Peyer's patch (tissue), 4 donors: ENCODE results near the gene TAF1B. TPM values are rescaled to one million over a fixed set of nuclear protein-coding genes. Genes with fewer than 3 reads are reported as not detected.

ENCODE experiments used
- DNase-seq, 3 donors: peaks; one replicate each; pipeline ENCODE4 v3.0.0-alpha.2; 2017 to 2019
- H3K27ac ChIP-seq, 4 donors: fragments of 200-600 bp; sonication (generic); one replicate each; pipeline ENCODE4 v1.5.1; 2016 to 2019
- H3K27me3 ChIP-seq, 2 donors: fragments of 200-600 bp; sonication (generic); one replicate each; pipeline ENCODE4 v1.5.1; 2019
- H3K36me3 ChIP-seq, 3 donors: fragments of 200-600 bp; sonication (generic); one replicate each; pipeline ENCODE4 v1.5.1; 2016 to 2019
- H3K4me1 ChIP-seq, 4 donors: fragments of 200-600 bp; sonication (generic); one replicate each; pipeline ENCODE4 v1.5.1; 2016 to 2019
- H3K4me3 ChIP-seq, 4 donors: fragments of 200-600 bp; sonication (generic); 1 replicate in 3 of 4; 2 replicates in 1 of 4; pipeline ENCODE4 v1.5.1; 2016 to 2019; ENCODE audit warnings: mild to moderate bottlenecking in 1 of 4
- H3K9me3 ChIP-seq, 4 donors: fragments of 200-600 bp; sonication (generic); one replicate each; pipeline ENCODE4 v1.5.1; 2016 to 2019; ENCODE audit warnings: mild to moderate bottlenecking in 1 of 4
- POLR2A ChIP-seq, 2 donors: fragments of 450-650 bp; IDR thresholded peaks; one replicate each; pipeline ENCODE4 v1.5.1; 2017; ENCODE audit warnings: antibody characterized with exemption in 2 of 2, mild to moderate bottlenecking in 2 of 2, moderate library complexity in 2 of 2
- total RNA-seq, 4 donors: library from RNA; depleted of rRNA; stranded (reverse); fragments of >200 nt; gene quantifications; one replicate each; pipeline ENCODE4 v1.1.0, GENCODE V29; 2016
- TF ChIP-seq, protein P1 (sequence below), 6 experiments: fragments of 450-650 bp in 4 of 6; fragments of 200-600 bp in 2 of 6; sonication (generic) in 1 of 6; IDR thresholded peaks; one replicate each; pipeline ENCODE4 v1.5.1; 2017 to 2019; ENCODE audit warnings: antibody characterized with exemption in 6 of 6, mild to moderate bottlenecking in 3 of 6, moderate library complexity in 1 of 6

TAF1B gene
- total RNA-seq, 4 donors from 2014 or later, result 8.6 to 33.0 (median 12.5) TPM

DNA sequence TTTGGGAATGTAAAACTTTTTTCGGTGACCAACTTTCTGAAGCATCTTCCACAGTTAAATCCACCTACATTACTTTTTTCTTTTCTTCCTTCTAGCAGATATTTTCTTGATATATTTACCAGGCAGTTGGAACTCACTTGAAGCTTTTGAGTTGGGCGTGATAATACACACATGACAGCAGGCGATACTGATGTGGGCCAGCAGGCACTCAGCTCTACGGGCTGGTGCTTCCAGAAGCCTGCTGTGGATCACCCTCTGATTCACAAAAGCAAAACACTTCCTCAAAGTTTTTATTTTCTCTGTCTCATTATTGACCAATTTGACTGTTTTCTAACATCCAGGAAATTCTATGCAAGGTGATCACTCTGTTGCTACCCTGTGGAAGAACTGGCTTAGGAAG is 131.1 kb downstream of the TAF1B start:
- Histone ChIP-seq H3K27me3 (no peaks in the 10 kb centered on the region), H3K4me3 (no peak overlapping the region), H3K27ac (no peak overlapping the region), H3K36me3 (no peaks in the 10 kb centered on the region), H3K9me3 (no peaks in the 10 kb centered on the region), H3K4me1 (no peaks in the 10 kb centered on the region)
- no peak for DNase-seq
- TF ChIP-seq, protein P1, sequence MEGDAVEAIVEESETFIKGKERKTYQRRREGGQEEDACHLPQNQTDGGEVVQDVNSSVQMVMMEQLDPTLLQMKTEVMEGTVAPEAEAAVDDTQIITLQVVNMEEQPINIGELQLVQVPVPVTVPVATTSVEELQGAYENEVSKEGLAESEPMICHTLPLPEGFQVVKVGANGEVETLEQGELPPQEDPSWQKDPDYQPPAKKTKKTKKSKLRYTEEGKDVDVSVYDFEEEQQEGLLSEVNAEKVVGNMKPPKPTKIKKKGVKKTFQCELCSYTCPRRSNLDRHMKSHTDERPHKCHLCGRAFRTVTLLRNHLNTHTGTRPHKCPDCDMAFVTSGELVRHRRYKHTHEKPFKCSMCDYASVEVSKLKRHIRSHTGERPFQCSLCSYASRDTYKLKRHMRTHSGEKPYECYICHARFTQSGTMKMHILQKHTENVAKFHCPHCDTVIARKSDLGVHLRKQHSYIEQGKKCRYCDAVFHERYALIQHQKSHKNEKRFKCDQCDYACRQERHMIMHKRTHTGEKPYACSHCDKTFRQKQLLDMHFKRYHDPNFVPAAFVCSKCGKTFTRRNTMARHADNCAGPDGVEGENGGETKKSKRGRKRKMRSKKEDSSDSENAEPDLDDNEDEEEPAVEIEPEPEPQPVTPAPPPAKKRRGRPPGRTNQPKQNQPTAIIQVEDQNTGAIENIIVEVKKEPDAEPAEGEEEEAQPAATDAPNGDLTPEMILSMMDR (IDR thresholded peaks at IDR 0.05), result no peak
- no peak for TF ChIP-seq POLR2A (IDR thresholded peaks at IDR 0.05)

DNA sequence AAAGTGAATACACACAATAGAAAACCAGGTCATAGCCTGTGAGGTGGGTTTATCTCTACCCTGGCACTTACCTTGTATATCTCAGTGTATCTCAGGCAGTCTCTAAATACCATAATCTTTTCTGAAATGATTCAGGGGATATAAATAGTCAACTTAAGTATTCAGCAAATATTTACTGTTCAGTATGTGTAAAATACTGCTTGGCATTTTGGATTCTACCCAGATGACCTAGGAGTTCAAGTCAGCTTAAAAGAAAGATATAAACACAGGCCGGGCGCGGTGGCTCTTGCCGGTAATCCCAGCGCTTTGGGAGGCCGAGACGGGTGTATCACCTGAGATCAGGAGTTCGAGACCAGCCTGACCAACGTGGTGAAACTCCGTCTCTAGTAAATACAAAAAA is 132.1 kb downstream of the TAF1B start:
- no peak for DNase-seq
- TF ChIP-seq, protein P1 (IDR thresholded peaks at IDR 0.05), result no peak
- TF ChIP-seq POLR2A (IDR thresholded peaks at IDR 0.05), result no peak
- Histone ChIP-seq H3K27ac (peak overlapping the region in 1 of 4 donors; percentile 14), H3K27me3 (no peaks in the 10 kb centered on the region), H3K4me3 (no peak overlapping the region), H3K4me1 (no peaks in the 10 kb centered on the region), H3K9me3 (no peaks in the 10 kb centered on the region), H3K36me3 (no peaks in the 10 kb centered on the region)

DNA sequence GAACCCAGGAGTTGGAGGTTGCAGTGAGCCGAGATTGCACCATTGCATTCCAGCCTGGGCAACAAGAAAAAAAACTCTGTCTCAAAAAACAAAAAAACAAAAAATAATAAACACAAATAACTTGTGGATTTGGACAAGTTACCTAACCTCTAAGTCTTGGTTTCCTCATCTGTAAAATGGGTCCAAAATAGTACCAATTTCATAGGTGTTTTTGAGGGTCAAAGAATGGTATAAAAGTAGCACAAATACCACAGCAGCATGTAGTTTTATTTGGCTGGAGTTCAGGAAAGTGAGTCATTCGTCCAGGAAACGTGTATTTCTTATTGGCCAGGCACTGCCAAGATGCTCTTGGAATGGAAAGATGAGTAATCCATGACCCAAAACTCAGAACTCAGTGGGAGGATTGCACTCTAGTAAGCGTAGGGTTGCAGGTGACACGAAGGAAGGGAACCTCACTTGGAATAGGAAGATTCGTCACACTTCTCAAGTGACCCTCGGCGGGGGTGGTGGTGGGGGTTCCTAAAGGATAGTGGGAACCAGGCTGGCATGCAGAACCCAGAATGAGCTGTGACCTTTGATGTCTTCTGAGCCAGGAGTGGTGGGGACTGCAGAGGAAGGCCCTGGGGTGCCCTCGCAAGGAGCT is 132.7 kb downstream of the TAF1B start:
- TF ChIP-seq, protein P1 (IDR thresholded peaks at IDR 0.05), result no peak
- no peak for TF ChIP-seq POLR2A (IDR thresholded peaks at IDR 0.05)
- H3K4me3 ChIP-seq, result no peak overlapping the region
- peak overlapping the region in 1 of 4 donors; percentile 14 for H3K27ac ChIP-seq
- DNase-seq, result no peak
- no peaks in the 10 kb centered on the region for H3K9me3 ChIP-seq
- H3K36me3 ChIP-seq, result no peaks in the 10 kb centered on the region
- no peaks in the 10 kb centered on the region for H3K4me1 ChIP-seq
- no peaks in the 10 kb centered on the region for H3K27me3 ChIP-seq

DNA sequence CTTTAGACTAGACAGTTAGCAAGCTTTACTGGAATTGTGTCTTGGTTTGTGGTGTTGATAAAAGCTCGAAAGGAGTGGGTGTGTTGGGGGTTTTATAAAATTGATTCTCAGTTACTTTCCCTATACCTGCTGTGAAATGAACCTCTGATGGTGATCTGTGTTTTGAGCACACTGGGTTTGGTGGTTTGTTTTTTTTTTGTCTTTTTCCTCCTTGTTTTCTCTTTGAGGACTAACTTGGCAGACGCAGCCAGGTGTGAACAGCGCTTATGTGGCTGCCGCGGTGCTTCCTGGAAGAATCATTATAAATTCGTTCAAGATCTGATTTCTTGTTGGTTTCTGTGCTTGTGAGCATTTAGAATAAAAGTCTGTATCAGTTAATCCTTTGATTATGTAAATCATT is 136.7 kb downstream of the TAF1B start:
- TF ChIP-seq, protein P1 (IDR thresholded peaks at IDR 0.05), result no peak
- TF ChIP-seq POLR2A (IDR thresholded peaks at IDR 0.05), result no peak
- Histone ChIP-seq H3K27ac (no peak overlapping the region), H3K36me3 (no peaks in the 10 kb centered on the region), H3K4me3 (no peak overlapping the region), H3K27me3 (no peaks in the 10 kb centered on the region), H3K9me3 (no peaks in the 10 kb centered on the region), H3K4me1 (peaks cover 0 to 6% (median 0%) of the 10 kb centered on the region in 4 donors)
- DNase-seq, result no peak

DNA sequence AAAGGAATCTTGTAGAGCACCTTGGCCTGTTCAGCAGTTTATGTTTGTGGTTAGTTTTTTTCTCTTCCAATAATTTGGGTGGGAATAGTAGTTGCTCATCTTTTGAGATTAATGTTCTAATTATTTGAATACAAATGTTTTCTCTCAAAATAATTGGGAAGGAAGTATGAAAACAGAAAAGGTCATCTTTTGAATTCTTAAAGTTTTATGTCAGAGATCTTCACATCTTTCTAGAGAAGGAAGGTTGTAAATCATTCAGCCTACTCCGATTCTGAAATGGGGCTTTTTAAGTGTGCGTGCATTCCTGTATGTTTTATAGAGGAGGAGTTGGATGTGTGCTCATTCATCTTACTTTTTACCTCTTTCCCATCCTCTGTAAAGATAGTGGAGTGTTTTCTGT is 137.2 kb downstream of the TAF1B start:
- DNase-seq, result no peak
- no peaks in the 10 kb centered on the region for H3K9me3 ChIP-seq
- H3K4me3 ChIP-seq, result no peak overlapping the region
- H3K27me3 ChIP-seq, result no peaks in the 10 kb centered on the region
- peaks cover 0 to 6% (median 0%) of the 10 kb centered on the region in 4 donors for H3K4me1 ChIP-seq
- TF ChIP-seq, protein P1 (IDR thresholded peaks at IDR 0.05), result no peak
- H3K27ac ChIP-seq, result no peak overlapping the region
- H3K36me3 ChIP-seq, result no peaks in the 10 kb centered on the region

DNA sequence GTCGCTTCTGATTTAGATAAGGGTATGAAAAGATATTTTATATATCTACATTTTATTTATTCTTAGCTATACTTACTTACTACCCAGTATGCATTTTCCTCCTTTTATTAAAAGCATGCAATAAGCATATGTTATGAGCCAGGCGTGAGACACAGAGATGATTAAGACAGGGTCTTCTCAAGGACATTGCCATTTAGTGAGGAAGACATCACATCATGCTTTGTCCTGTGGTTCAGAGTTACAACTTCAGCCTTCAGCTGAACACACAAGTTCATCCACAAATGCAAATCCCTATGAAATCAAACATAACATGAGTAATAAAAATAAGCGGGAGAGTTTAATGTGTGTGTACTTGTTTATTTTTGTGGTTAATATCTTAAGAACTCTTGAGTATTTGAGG is 138.4 kb downstream of the TAF1B start:
- Histone ChIP-seq H3K9me3 (no peaks in the 10 kb centered on the region), H3K27ac (no peak overlapping the region), H3K4me1 (peaks cover 0 to 6% (median 0%) of the 10 kb centered on the region in 4 donors), H3K27me3 (no peaks in the 10 kb centered on the region), H3K36me3 (no peaks in the 10 kb centered on the region), H3K4me3 (no peak overlapping the region)
- no peak for DNase-seq
- TF ChIP-seq, protein P1 (IDR thresholded peaks at IDR 0.05), result no peak
- no peak for TF ChIP-seq POLR2A (IDR thresholded peaks at IDR 0.05)
